NCI-H128 (cell line): Measurements from ENCODE around the gene TMCC1.
A peak's percentile ranks its signal among the peaks of the same experiment; 100 is the strongest.

Experiments
- DNase-seq: peaks from one replicate; lab custom pipeline; 2025; ENCODE audit not compliant: unreplicated experiment; lab: John Stamatoyannopoulos, UW

TMCC1 gene

GRCh38 chr3:129627350-129628168, 266.0 kb downstream of the TMCC1 start:
- peak; percentile 34 for DNase-seq

GRCh38 chr3:129626744-129627349, 266.7 kb downstream of the TMCC1 start:
- DNase-seq = no peak

- no peak for DNase-seq
Observed at GRCh38 chr3:129625072-129625874, 268.2 kb downstream of the TMCC1 start.

GRCh38 chr3:129624347-129625071, 269.0 kb downstream of the TMCC1 start:
- no peak for DNase-seq

- DNase-seq = no peak
Observed at GRCh38 chr3:129623447-129624118, 269.9 kb downstream of the TMCC1 start.

GRCh38 chr3:129622933-129623332, 270.6 kb downstream of the TMCC1 start:
- DNase-seq = no peak

- no peak for DNase-seq
Observed at GRCh38 chr3:129622226-129622874, 271.2 kb downstream of the TMCC1 start.

GRCh38 chr3:129621626-129622225, 271.8 kb downstream of the TMCC1 start:
- DNase-seq = no peak

- no peak for DNase-seq
Observed at GRCh38 chr3:129620828-129621559, 272.5 kb downstream of the TMCC1 start.

- DNase-seq = no peak
Observed at GRCh38 chr3:129619726-129620162, 273.8 kb downstream of the TMCC1 start.

- no peak for DNase-seq
Observed at GRCh38 chr3:129618901-129619671, 274.4 kb downstream of the TMCC1 start.

- DNase-seq = no peak
Observed at GRCh38 chr3:129618186-129618820, 275.2 kb downstream of the TMCC1 start.

GRCh38 chr3:129617381-129618185, 275.9 kb downstream of the TMCC1 start:
- DNase-seq = no peak

- DNase-seq = no peak
Observed at GRCh38 chr3:129616713-129617112, 276.8 kb downstream of the TMCC1 start.

GRCh38 chr3:129616291-129616690, 277.2 kb downstream of the TMCC1 start:
- DNase-seq = no peak

GRCh38 chr3:129615751-129616281, 277.7 kb downstream of the TMCC1 start:
- DNase-seq = no peak
